Type B pancreatic cell (in vitro differentiated cells): ENCODE measurements around the gene METTL3. TPM values are rescaled to one million over a fixed set of nuclear protein-coding genes. Genes with fewer than 3 reads are reported as not detected.
"Not testable (repeated sequence)": the region's sequence is repeated elsewhere in the genome, so short reads cannot be mapped to it uniquely, and the experiment has no call there.

Source experiments
- DNase-seq: peaks from one replicate; pipeline ENCODE4 v3.0.0; 2021; ENCODE audit warnings: mixed read lengths; ENCODE audit not compliant: unreplicated experiment; ENCODE audit errors: extremely low spot score
- H3K27ac Mint-ChIP-seq: 2 replicates; pipeline ENCODE4 v1.8.0; 2021; ENCODE audit warnings: mild to moderate bottlenecking, mixed read lengths
- H3K27me3 Mint-ChIP-seq: 2 replicates; pipeline ENCODE4 v1.8.0; 2021; ENCODE audit warnings: mixed read lengths
- H3K36me3 Mint-ChIP-seq: 2 replicates; pipeline ENCODE4 v1.8.0; 2021; ENCODE audit warnings: mixed read lengths
- H3K4me1 Mint-ChIP-seq: one replicate; pipeline ENCODE4 v1.8.0; 2021; ENCODE audit warnings: mixed read lengths; ENCODE audit not compliant: unreplicated experiment
- H3K4me3 Mint-ChIP-seq: 2 replicates; pipeline ENCODE4 v1.8.0; 2021; ENCODE audit warnings: mild to moderate bottlenecking, mixed read lengths
- H3K9me3 Mint-ChIP-seq: 2 replicates; pipeline ENCODE4 v1.8.0; 2021; ENCODE audit warnings: mixed read lengths
- long read RNA-seq: library from polyadenylated mRNA; unstranded; transcript quantifications from one replicate; pipeline ENCODE4 v2.0.0, GENCODE V29; 2020
- total RNA-seq: library from RNA; stranded (reverse); gene quantifications from 2 replicates; pipeline ENCODE4 v1.2.1, GENCODE V29; 2021; ENCODE audit warnings: low replicate concordance
- TF ChIP-seq, protein P1 (sequence below): fragments of 200-600 bp; sonication (generic); conservative IDR thresholded peaks from 2 replicates; pipeline ENCODE4 v1.5.0; 2021; ENCODE audit warnings: antibody characterized with exemption, mild to moderate bottlenecking

METTL3 gene
- 50.2 and 68.6 TPM in 2 replicates for total RNA-seq
- long read RNA-seq, transcript METTL3-201 (11 exons, 2,015 nt) = major isoform, 210 of 324 reads
- long read RNA-seq, transcript METTL3-207 (3 exons, 1,553 nt) = minor isoform, 12 of 324 reads
- long read RNA-seq, partial matches to known transcripts = 5 of 324 reads
- long read RNA-seq, other reads (novel, unspliced or antisense) = 89 of 324 reads

DNA sequence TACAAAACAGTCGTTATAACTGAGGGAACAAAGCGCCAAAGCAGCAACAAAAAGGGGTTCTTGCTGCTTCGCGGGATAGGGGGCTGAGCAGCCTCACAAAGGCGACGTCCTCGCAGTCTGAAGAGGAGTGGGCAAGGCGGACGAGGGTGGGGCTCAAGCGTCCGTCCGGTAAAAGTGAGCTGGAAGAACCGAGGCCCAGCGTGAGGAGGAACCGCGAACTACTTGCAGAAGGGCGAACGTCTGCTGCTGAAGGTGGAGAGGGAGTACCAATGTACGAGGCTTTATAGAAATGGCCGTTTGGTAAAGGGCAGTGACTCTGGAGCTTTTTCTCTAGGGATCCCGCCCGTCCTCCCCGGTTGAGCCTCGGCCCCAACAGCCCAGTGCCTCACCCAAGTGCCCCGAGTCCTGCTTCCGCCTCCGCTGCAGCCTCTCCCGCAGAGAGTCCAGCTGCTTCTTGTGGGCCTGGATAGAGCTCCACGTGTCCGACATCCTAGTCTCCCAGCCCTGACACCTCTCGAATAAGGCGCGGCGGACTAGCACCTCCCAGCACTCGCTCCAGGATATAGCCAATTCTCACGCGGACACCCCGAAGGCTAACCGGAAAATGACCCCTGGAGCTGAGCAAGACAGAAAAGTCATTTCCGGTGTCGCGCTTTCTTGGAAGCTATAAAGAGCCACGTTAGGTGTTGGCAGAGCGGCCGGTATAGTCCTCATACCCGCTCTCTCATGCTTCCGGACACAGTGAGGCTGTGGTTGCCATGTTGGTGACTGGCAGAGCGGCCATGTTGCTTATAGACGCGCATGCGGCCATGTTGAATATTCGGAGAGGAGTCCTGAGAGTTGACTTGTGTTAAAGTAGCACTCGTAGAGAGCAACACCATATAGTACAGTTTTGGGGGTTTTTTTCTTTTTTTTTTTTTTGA is at the start of gene METTL3:
Gene METTL3, minus strand, starts transcription at position 606 of the 923 bp plus-strand sequence. Its CDS starts 117 bp downstream, at position 489.
- H3K4me3 Mint-ChIP-seq = peak within 1 kb of the TSS; percentile 99
- H3K36me3 Mint-ChIP-seq = peaks cover 14% of the 10 kb centered on the region
- no peaks in the 10 kb centered on the region for H3K27me3 Mint-ChIP-seq
- H3K9me3 Mint-ChIP-seq = peaks cover 5% of the 10 kb centered on the region
- TF ChIP-seq, protein P1, sequence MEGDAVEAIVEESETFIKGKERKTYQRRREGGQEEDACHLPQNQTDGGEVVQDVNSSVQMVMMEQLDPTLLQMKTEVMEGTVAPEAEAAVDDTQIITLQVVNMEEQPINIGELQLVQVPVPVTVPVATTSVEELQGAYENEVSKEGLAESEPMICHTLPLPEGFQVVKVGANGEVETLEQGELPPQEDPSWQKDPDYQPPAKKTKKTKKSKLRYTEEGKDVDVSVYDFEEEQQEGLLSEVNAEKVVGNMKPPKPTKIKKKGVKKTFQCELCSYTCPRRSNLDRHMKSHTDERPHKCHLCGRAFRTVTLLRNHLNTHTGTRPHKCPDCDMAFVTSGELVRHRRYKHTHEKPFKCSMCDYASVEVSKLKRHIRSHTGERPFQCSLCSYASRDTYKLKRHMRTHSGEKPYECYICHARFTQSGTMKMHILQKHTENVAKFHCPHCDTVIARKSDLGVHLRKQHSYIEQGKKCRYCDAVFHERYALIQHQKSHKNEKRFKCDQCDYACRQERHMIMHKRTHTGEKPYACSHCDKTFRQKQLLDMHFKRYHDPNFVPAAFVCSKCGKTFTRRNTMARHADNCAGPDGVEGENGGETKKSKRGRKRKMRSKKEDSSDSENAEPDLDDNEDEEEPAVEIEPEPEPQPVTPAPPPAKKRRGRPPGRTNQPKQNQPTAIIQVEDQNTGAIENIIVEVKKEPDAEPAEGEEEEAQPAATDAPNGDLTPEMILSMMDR = no peak
- H3K27ac Mint-ChIP-seq = peak within 1 kb of the TSS; percentile 97
- DNase-seq = peak; percentile 90
- H3K4me1 Mint-ChIP-seq = peaks cover 11% of the 10 kb centered on the region

DNA sequence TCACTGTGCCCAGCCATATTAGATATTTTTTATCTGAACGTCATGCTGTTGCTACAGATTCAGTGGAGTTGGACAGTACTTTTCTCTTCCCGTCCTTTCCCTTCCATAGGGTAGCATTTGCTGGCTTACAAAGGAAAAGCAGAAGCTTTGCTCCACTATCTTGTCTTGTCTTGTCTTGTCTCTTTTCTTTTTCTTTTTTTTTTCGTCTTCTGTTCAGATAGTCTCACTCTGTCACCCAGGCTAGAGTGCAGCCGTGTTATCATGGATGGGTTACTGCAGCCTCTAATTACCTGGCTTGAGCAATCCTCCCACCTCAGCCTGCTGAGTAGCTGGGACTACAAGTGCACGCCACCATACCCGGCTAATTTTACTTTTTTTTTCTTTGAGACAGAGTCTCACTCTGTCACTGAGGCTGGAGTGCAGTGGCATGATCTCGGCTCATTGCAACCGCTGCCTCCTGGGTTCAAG is 47.6 kb upstream of the METTL3 start:
- H3K36me3 Mint-ChIP-seq = no peaks in the 10 kb centered on the region
- TF ChIP-seq, protein P1 = no peak
- H3K27ac Mint-ChIP-seq = no peak overlapping the region
- H3K4me1 Mint-ChIP-seq = peaks cover 15% of the 10 kb centered on the region
- no peaks in the 10 kb centered on the region for H3K27me3 Mint-ChIP-seq
- peak overlapping the region; percentile 63 for H3K4me3 Mint-ChIP-seq
- no peak for DNase-seq
- no peaks in the 10 kb centered on the region for H3K9me3 Mint-ChIP-seq

DNA sequence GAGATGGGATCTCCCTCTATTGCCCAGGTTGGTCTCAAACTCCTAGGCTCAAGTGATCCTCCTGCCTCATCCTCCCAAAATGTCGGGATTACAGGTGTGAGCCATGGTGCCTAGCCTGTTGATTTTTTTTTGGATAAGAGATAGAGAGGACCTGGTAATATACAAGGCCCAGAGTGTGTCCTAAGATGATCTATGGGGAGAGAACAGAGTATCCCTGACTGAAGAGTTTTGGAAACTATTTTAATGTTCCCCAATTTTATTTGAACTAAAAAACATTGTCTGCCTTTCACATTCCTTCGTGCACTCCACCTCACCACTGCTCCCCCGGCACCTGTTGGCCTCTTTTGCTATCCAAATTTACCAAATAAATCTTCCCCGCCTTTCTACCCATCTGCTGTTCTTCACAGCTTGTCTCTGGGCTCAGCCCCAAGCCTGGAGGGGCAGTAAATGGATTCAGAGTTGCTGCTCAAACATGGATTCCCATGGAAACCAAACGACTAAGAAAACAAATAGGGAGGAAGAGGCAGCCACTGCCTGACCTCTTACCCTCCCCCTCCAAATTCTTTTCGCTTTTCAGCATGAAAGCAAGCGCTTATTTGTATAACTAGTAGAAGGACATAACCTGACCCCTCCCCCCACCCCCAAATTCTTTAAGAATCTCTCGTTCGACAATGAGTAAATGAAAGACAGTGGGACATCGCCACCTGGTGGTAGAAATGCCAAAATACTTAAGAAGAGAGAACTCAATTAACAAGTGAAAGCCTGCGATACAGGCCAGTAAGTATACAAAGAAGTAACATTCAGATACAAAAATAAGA is 46.2 kb upstream of the METTL3 start:
- TF ChIP-seq, protein P1 = peak; percentile 87
- H3K27ac Mint-ChIP-seq = peak overlapping the region; percentile 79
- peaks cover 15% of the 10 kb centered on the region for H3K4me1 Mint-ChIP-seq
- no peaks in the 10 kb centered on the region for H3K27me3 Mint-ChIP-seq
- DNase-seq = peak; percentile 80
- H3K4me3 Mint-ChIP-seq = peak overlapping the region; percentile 73
- no peaks in the 10 kb centered on the region for H3K36me3 Mint-ChIP-seq
- no peaks in the 10 kb centered on the region for H3K9me3 Mint-ChIP-seq

DNA sequence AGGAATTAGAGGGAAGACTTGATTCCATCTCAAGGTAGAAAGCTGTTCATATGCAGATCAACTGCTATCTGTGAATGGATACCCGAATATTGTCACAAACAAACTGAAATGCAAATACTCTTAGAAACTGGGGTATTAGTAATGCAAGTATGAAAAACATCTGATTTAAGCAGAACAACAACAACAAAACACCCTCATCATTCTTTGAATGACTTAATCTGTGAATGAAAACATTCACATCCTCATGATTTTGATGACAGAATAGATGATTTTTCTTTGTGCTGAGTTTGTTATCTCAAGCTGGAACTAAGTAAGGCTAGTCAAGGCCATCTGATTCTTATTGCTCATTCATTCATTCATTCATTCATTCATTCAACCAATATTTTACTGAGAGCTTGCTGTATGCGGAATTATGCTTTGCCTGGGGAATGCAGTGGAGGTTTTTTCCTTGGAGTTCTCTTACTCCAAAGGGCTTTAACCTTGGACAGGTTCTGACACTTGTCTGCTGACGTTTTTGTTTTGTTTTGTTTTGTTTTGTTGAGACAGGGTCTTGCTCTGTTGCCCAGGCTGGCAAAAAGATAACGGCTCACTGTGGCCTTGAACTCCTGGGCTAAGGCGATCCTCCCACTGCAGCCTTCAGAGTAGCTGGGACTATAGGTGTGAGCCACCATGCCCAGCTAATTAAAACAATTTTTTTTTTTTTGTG is 45.4 kb upstream of the METTL3 start:
- Mint-ChIP-seq H3K27ac (peak overlapping the region; percentile 79), H3K9me3 (no peaks in the 10 kb centered on the region), H3K4me1 (peaks cover 15% of the 10 kb centered on the region), H3K4me3 (peak overlapping the region; percentile 44), H3K36me3 (no peaks in the 10 kb centered on the region), H3K27me3 (no peaks in the 10 kb centered on the region)
- TF ChIP-seq, protein P1 = no peak
- DNase-seq = no peak

DNA sequence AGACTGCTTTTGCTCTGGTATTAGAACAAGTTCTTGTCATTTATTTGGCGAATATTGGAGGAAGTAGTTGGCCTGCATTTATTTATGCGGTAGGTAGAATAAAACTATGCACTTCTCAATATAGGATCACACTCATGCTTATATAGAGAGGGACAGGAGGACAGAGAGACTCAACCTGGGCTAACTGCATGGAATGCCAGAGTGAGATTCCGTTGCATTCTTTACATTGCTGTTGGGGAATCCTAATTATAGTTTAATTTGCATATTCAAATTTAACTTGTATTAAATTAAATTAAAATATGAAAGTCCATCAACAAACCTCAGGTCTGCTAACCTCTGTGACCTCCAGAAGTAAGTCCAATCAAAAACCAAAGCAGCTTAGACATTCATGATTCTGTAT is 42.1 kb upstream of the METTL3 start:
- Mint-ChIP-seq H3K4me3 (no peak overlapping the region), H3K27ac (no peak overlapping the region), H3K9me3 (no peaks in the 10 kb centered on the region), H3K27me3 (no peaks in the 10 kb centered on the region), H3K36me3 (no peaks in the 10 kb centered on the region), H3K4me1 (peaks cover 15% of the 10 kb centered on the region)
- TF ChIP-seq, protein P1 = no peak
- no peak for DNase-seq

DNA sequence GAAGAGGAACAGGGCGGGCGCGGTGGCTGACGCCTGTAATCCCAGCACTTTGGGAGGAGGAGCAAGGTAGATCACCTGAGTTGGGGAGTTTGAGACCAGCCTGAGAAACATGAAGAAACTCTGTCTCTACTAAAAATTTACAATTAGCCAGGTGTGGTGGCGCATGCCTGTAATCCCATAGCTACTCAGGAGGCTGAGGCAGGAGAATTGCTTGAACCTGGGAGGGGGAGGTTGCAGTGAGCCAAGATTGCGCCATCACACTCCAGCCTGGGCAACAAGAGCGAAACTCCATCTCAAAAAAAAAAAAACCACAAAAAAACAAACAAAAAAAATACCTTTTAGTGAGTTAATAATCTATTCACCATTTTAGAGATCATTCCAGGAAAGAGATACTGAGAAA is 33.4 kb upstream of the METTL3 start:
- not testable (repeated sequence) for H3K4me3 Mint-ChIP-seq, DNase-seq, H3K36me3 Mint-ChIP-seq, H3K27ac Mint-ChIP-seq, H3K9me3 Mint-ChIP-seq, H3K27me3 Mint-ChIP-seq
- peaks cover 16% of the 10 kb centered on the region for H3K4me1 Mint-ChIP-seq
